PC-9 (cell line): Measurements from ENCODE around the gene SETBP1. TPM values are rescaled to one million over a fixed set of nuclear protein-coding genes. Genes with fewer than 3 reads are reported as not detected.
A peak's percentile ranks its signal among the peaks of the same experiment; 100 is the strongest.

Source experiments
- BruUV-seq: library from RNA; stranded (reverse); fragments of 400-500 nt; replicated peaks from 2 replicates; lab custom pipeline; 2021; lab: Mats Ljungman, UMichigan
- CTCF ChIA-PET: fragments of 300-600 bp; sonication (Branson Sonifier 250); formaldehyde crosslinking; loops from one replicate; lab custom pipeline; 2022; ENCODE audit warnings: antibody characterized with exemption; lab: Charles Lee
- POLR2A ChIA-PET: fragments of 300-600 bp; sonication (Branson Sonifier 250); formaldehyde crosslinking; loops from one replicate; lab custom pipeline; 2022; ENCODE audit warnings: antibody characterized with exemption; ENCODE audit not compliant: unreplicated experiment; lab: Charles Lee
- DNase-seq, 2 experiments: peaks; one replicate each; pipeline versions ENCODE4 v3.0.0 to v3.0.0-alpha.2; 2015 to 2022; ENCODE audit warnings: mixed read lengths in 1 of 2
- H2AFZ ChIP-seq: fragments of 200-600 bp; sonication (generic); 2 replicates; pipeline ENCODE4 v1.8.1; 2017; ENCODE audit warnings: antibody characterized with exemption
- H3F3A ChIP-seq: fragments of 200-600 bp; sonication (generic); 2 replicates; pipeline ENCODE4 v1.8.1; 2017; ENCODE audit warnings: antibody characterized with exemption, mild to moderate bottlenecking, low read depth; ENCODE audit not compliant: insufficient read depth
- H3K27ac ChIP-seq: fragments of 200-600 bp; sonication (generic); 2 replicates; pipeline ENCODE4 v1.6.1; 2016; ENCODE audit warnings: mixed run types
- H3K27me3 ChIP-seq: fragments of 200-600 bp; sonication (generic); 2 replicates; pipeline ENCODE4 v1.6.1; 2016; ENCODE audit warnings: low read depth, mixed run types; ENCODE audit not compliant: insufficient read depth
- H3K36me3 ChIP-seq: fragments of 200-600 bp; sonication (generic); 2 replicates; pipeline ENCODE4 v1.6.1; 2016; ENCODE audit warnings: low read depth, mixed run types
- H3K4me1 ChIP-seq: fragments of 200-600 bp; sonication (generic); replicated peaks from 2 replicates; pipeline ENCODE4 v1.6.1; 2016; ENCODE audit warnings: mixed run types; ENCODE audit not compliant: insufficient read depth
- H3K4me2 ChIP-seq: fragments of 200-600 bp; sonication (generic); 2 replicates; pipeline ENCODE4 v1.6.1; 2017; ENCODE audit warnings: mixed run types
- H3K4me3 ChIP-seq: fragments of 200-600 bp; sonication (generic); 2 replicates; pipeline ENCODE4 v1.6.1; 2016; ENCODE audit warnings: mixed run types
- H3K79me2 ChIP-seq: fragments of 200-600 bp; sonication (generic); 2 replicates; pipeline ENCODE4 v1.6.1; 2017; ENCODE audit warnings: low read depth, mixed run types
- H3K9me2 ChIP-seq: fragments of 200-600 bp; sonication (generic); 2 replicates; pipeline ENCODE4 v1.8.1; 2017; ENCODE audit warnings: mild to moderate bottlenecking; ENCODE audit not compliant: insufficient read depth
- H3K9me3 ChIP-seq: fragments of 200-600 bp; sonication (generic); 2 replicates; pipeline ENCODE4 v1.8.1; 2016; ENCODE audit warnings: low read depth; ENCODE audit not compliant: insufficient read depth
- H4K20me1 ChIP-seq: fragments of 200-600 bp; sonication (generic); 2 replicates; pipeline ENCODE4 v1.8.1; 2017; ENCODE audit not compliant: insufficient read depth
- CTCF ChIP-seq: fragments of 200-600 bp; sonication (generic); conservative IDR thresholded peaks from 2 replicates; pipeline ENCODE4 v1.6.1; 2017; ENCODE audit warnings: mixed run types, antibody characterized with exemption, mild to moderate bottlenecking, moderate library complexity
- EZH2 ChIP-seq: fragments of 200-600 bp; sonication (generic); IDR thresholded peaks from 2 replicates; pipeline ENCODE4 v1.8.0; 2017; ENCODE audit warnings: antibody characterized with exemption, low read depth
- intact Hi-C: fragments of 100-400 bp; cut with micrococcal nuclease; formaldehyde crosslinking; loops from one replicate; pipeline ENCODE4 v1.10.0; 2022; ENCODE audit not compliant: unreplicated experiment
- total RNA-seq: library from RNA; stranded (reverse); gene quantifications from 2 replicates; pipeline ENCODE4 v1.2.3, GENCODE V29; 2021

Gene SETBP1
- total RNA-seq, 1 experiment from 2014 or later: 9.0 TPM

GRCh38 chr18:44884431-44884830 is 203.7 kb downstream of the SETBP1 start:
- intact Hi-C loops: no loop called here
- H3K27me3 ChIP-seq: no peaks in the 10 kb centered on the region
- H3K9me3 ChIP-seq: no peaks in the 10 kb centered on the region
- H3K9me2 ChIP-seq: no peaks in the 10 kb centered on the region
- H3K27ac ChIP-seq: no peak overlapping the region
- no peak overlapping the region for H2AFZ ChIP-seq
- H3K79me2 ChIP-seq: no peaks in the 10 kb centered on the region
- H3K4me2 ChIP-seq: no peak overlapping the region
- no peaks in the 10 kb centered on the region for H4K20me1 ChIP-seq
- no peak overlapping the region for H3K4me3 ChIP-seq
- no peaks in the 10 kb centered on the region for H3K36me3 ChIP-seq
- ChIA-PET POLR2A (no interaction called here), CTCF (no interaction called here)
- TF ChIP-seq CTCF (no peak), EZH2 (no peak)
- DNase-seq: no peak
- H3F3A ChIP-seq: no peaks in the 10 kb centered on the region; the same call in 1 of the 2 replicates
- no TSS peak for BruUV-seq
- no peaks in the 10 kb centered on the region; the same call in 1 of the 2 replicates for H3K4me1 ChIP-seq

- ChIA-PET POLR2A (no interaction called here), CTCF (no interaction called here)
- H3K4me2 ChIP-seq: no peak overlapping the region
- no peak overlapping the region for H2AFZ ChIP-seq
- no peaks in the 10 kb centered on the region; the same call in 1 of the 2 replicates for H3F3A ChIP-seq
- no peaks in the 10 kb centered on the region for H3K36me3 ChIP-seq
- H3K4me3 ChIP-seq: no peak overlapping the region
- H3K27me3 ChIP-seq: no peaks in the 10 kb centered on the region
- no peak for TF ChIP-seq CTCF
- TF ChIP-seq EZH2: no peak
- intact Hi-C loops: no loop called here
- H4K20me1 ChIP-seq: no peaks in the 10 kb centered on the region
- DNase-seq: no peak
- no peaks in the 10 kb centered on the region for H3K9me2 ChIP-seq
- BruUV-seq: no TSS peak
- no peaks in the 10 kb centered on the region for H3K79me2 ChIP-seq
- H3K4me1 ChIP-seq: no peaks in the 10 kb centered on the region; the same call in 1 of the 2 replicates
- H3K9me3 ChIP-seq: peaks cover 6% of the 10 kb centered on the region; the same call in 1 of the 2 replicates
- no peak overlapping the region for H3K27ac ChIP-seq
Measured at GRCh38 chr18:44885507-44885906, 204.8 kb downstream of the SETBP1 start.

GRCh38 chr18:44887227-44887631 is 206.5 kb downstream of the SETBP1 start:
- ChIA-PET POLR2A (no interaction called here), CTCF (no interaction called here)
- H3K9me3 ChIP-seq: peaks cover 6% of the 10 kb centered on the region; the same call in 1 of the 2 replicates
- TF ChIP-seq CTCF (no peak), EZH2 (no peak)
- no peak overlapping the region for H3K27ac ChIP-seq
- H3K4me3 ChIP-seq: no peak overlapping the region
- peak; percentile 7 to 66 for DNase-seq
- H3K79me2 ChIP-seq: no peaks in the 10 kb centered on the region
- no peak overlapping the region for H3K4me2 ChIP-seq
- BruUV-seq: no TSS peak
- no peaks in the 10 kb centered on the region; the same call in 1 of the 2 replicates for H3K4me1 ChIP-seq
- no peaks in the 10 kb centered on the region for H3K36me3 ChIP-seq
- no peak overlapping the region for H2AFZ ChIP-seq
- H3F3A ChIP-seq: no peaks in the 10 kb centered on the region; the same call in 1 of the 2 replicates
- intact Hi-C loops: no loop called here
- no peaks in the 10 kb centered on the region for H3K9me2 ChIP-seq
- no peaks in the 10 kb centered on the region for H3K27me3 ChIP-seq
- H4K20me1 ChIP-seq: no peaks in the 10 kb centered on the region
